HG03521 (cell line): ENCODE results near the gene TEX51.

Experiments
- ATAC-seq: cut with Tn5 transposase; IDR thresholded peaks from one replicate; pipeline ENCODE4 v1.9.1; 2021; ENCODE audit warnings: mild to moderate bottlenecking, moderate library complexity; ENCODE audit not compliant: unreplicated experiment

The TEX51 gene

GRCh38 chr2:126898636-126899035 lies at the start of gene TEX51:
TSS of gene TEX51 (plus strand) at chr2:126898890. CDS start at chr2:126898919, 29 bp downstream.
- ATAC-seq: no peak

- ATAC-seq: no peak
Measured at GRCh38 chr2:126849054-126849453, 49.6 kb upstream of the TEX51 start.

- ATAC-seq: no peak
Measured at GRCh38 chr2:126849486-126849885, 49.2 kb upstream of the TEX51 start.

GRCh38 chr2:126849991-126850535 lies 48.6 kb upstream of the TEX51 start:
- ATAC-seq: no peak

GRCh38 chr2:126850940-126851339 lies 47.8 kb upstream of the TEX51 start:
- ATAC-seq: no peak

GRCh38 chr2:126851756-126852155 lies 46.9 kb upstream of the TEX51 start:
- ATAC-seq: no peak

- ATAC-seq: no peak
Measured at GRCh38 chr2:126852361-126852760, 46.3 kb upstream of the TEX51 start.

GRCh38 chr2:126855606-126856005 lies 43.1 kb upstream of the TEX51 start:
- no peak for ATAC-seq

GRCh38 chr2:126856403-126856802 lies 42.3 kb upstream of the TEX51 start:
- ATAC-seq: no peak

- ATAC-seq: no peak
Measured at GRCh38 chr2:126857502-126857901, 41.2 kb upstream of the TEX51 start.

GRCh38 chr2:126858013-126858412 lies 40.7 kb upstream of the TEX51 start:
- no peak for ATAC-seq

GRCh38 chr2:126858436-126858835 lies 40.3 kb upstream of the TEX51 start:
- ATAC-seq: no peak

GRCh38 chr2:126858991-126859390 lies 39.7 kb upstream of the TEX51 start:
- no peak for ATAC-seq

- no peak for ATAC-seq
Measured at GRCh38 chr2:126859631-126860030, 39.1 kb upstream of the TEX51 start.

GRCh38 chr2:126860385-126860784 lies 38.3 kb upstream of the TEX51 start:
- no peak for ATAC-seq

- no peak for ATAC-seq
Measured at GRCh38 chr2:126862730-126863129, 36.0 kb upstream of the TEX51 start.

- no peak for ATAC-seq
Measured at GRCh38 chr2:126863336-126864015, 35.2 kb upstream of the TEX51 start.

- no peak for ATAC-seq
Measured at GRCh38 chr2:126864861-126865260, 33.8 kb upstream of the TEX51 start.

GRCh38 chr2:126866451-126866850 lies 32.2 kb upstream of the TEX51 start:
- ATAC-seq: no peak

- no peak for ATAC-seq
Measured at GRCh38 chr2:126874961-126875360, 23.7 kb upstream of the TEX51 start.

- no peak for ATAC-seq
Measured at GRCh38 chr2:126876631-126877030, 22.1 kb upstream of the TEX51 start.

- no peak for ATAC-seq
Measured at GRCh38 chr2:126877041-126877440, 21.6 kb upstream of the TEX51 start.
